ENCODE data around the gene GOT2. TPM values are rescaled to one million over a fixed set of nuclear protein-coding genes. Genes with fewer than 3 reads are reported as not detected.
"Not testable (repeated sequence)": the region's sequence is repeated elsewhere in the genome, so short reads cannot be mapped to it uniquely, and the experiment has no call there.

The GOT2 gene
- total and polyA plus RNA-seq, 4 donors, result 20.4 to 32.7 (median 28.6) TPM

DNA sequence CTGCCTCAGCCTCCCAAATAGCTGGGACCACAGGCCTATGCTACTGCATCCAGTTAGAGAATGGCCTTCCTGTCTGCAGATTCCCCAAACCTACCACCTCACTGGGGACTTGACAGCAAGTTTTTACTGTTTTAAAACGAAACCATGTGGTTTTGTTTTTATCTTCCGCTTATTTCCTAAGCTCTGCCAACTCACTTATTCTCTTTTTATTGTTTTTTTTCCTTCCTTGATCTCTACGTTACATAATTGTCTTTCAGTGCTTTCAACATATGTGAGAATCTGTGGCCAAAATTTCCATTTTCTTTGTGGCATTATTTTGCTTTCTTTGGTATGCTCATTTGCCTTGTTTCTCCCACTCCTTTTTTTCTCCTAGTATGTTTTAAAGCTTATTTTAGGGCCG is 35.0 kb downstream of the GOT2 start:
- Histone ChIP-seq H3K9me3 (ENCODE audit: control insufficient read depth, low read length) (no peaks in the 10 kb centered on the region), H3K27me3 (ENCODE audit: control insufficient read depth in 1 of 2, insufficient read depth in 2 of 2, low read length in 1 of 2) (peaks cover 0 to 3% of the 10 kb centered on the region in 2 donors), H3K4me1 (ENCODE audit: control insufficient read depth in 1 of 2, insufficient read depth in 2 of 2, low read length in 2 of 2) (no peaks in the 10 kb centered on the region), H3K4me3 (ENCODE audit: low read length in 2 of 2) (no peak overlapping the region), H3K36me3 (ENCODE audit: control insufficient read depth in 1 of 2, insufficient read depth in 2 of 2, low read length in 1 of 2) (no peaks in the 10 kb centered on the region), H3K27ac (ENCODE audit: low read depth in 1 of 2, low read length in 2 of 2) (no peak overlapping the region)
- no peak for DNase-seq
- WGBS, 2 donors, result 68 to 73% methylated on average over 4 of the region's 4 CpGs
- intact Hi-C loops (cut with DNase I), result no loop called here
- ATAC-seq (ENCODE audit: low FRiP score), result no peak

DNA sequence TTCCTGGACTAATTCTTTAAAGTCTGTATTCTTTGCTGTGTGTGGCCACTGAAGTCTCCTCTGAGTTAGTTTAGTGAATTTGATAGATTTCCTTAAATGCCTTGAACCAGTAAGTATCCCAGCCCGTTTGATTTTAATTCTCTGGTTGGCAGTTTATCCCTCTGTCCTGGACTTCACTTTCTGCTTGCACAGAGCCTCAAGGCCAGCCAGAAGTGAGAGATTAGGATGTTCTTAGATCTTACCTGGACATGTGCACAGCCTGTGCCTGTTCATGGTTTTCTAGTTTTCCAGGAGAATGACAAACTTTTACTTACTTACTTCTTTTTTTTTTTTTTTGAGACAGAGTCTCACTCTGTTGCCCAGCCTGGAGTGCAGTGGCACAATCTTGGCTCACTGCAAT is 38.7 kb downstream of the GOT2 start:
- H3K36me3 ChIP-seq (ENCODE audit: control insufficient read depth in 1 of 2, insufficient read depth in 2 of 2, low read length in 1 of 2), result no peaks in the 10 kb centered on the region
- WGBS, 2 donors, result 59 to 60% methylated on average over 1 of the region's 1 CpG
- intact Hi-C loops (cut with DNase I), result no loop called here
- H3K27ac ChIP-seq (ENCODE audit: low read depth in 1 of 2, low read length in 2 of 2), result no peak overlapping the region
- no peak overlapping the region for H3K4me3 ChIP-seq (ENCODE audit: low read length in 2 of 2)
- no peaks in the 10 kb centered on the region for H3K27me3 ChIP-seq (ENCODE audit: control insufficient read depth in 1 of 2, insufficient read depth in 2 of 2, low read length in 1 of 2)
- no peaks in the 10 kb centered on the region for H3K4me1 ChIP-seq (ENCODE audit: control insufficient read depth in 1 of 2, insufficient read depth in 2 of 2, low read length in 2 of 2)
- no peak for DNase-seq
- H3K9me3 ChIP-seq (ENCODE audit: control insufficient read depth, low read length), result no peaks in the 10 kb centered on the region
- no peak for ATAC-seq (ENCODE audit: low FRiP score)

DNA sequence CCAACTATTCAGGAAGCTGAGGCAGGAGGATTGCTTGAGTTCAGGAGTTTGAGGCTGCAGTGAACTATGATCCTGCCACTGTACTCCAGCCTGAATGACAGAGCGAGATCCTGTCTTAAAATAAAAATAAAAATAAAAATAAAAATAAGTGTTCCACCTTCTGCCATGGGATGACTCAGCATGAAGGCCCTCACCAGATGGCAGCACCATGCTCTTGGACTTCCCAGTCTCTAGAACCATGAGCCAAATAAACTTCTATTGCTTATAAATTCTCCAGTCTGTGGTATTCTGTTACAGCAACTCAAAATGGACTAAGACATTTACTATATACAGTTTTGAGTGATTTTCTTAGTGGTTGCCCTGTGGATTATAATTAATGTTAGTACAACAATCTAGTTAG is 41.7 kb downstream of the GOT2 start:
- Histone ChIP-seq H3K4me1 (ENCODE audit: control insufficient read depth in 1 of 2, insufficient read depth in 2 of 2, low read length in 2 of 2) (no peaks in the 10 kb centered on the region), H3K27me3 (ENCODE audit: control insufficient read depth in 1 of 2, insufficient read depth in 2 of 2, low read length in 1 of 2) (no peaks in the 10 kb centered on the region), H3K27ac (ENCODE audit: low read depth in 1 of 2, low read length in 2 of 2) (no peak overlapping the region), H3K4me3 (ENCODE audit: low read length in 2 of 2) (no peak overlapping the region), H3K9me3 (ENCODE audit: control insufficient read depth, low read length) (no peaks in the 10 kb centered on the region), H3K36me3 (ENCODE audit: control insufficient read depth in 1 of 2, insufficient read depth in 2 of 2, low read length in 1 of 2) (no peaks in the 10 kb centered on the region)
- DNase-seq (no peak), ATAC-seq (ENCODE audit: low FRiP score) (no peak)
- 35 to 95% methylated on average over 1 of the region's 1 CpG for WGBS, 2 donors
- intact Hi-C loops (cut with DNase I), result no loop called here

GRCh38 chr16:58686985-58687706 is 47.0 kb downstream of the GOT2 start:
- DNase-seq; H3K4me1 ChIP-seq (ENCODE audit: control insufficient read depth in 1 of 2, insufficient read depth in 2 of 2, low read length in 2 of 2); H3K36me3 ChIP-seq (ENCODE audit: control insufficient read depth in 1 of 2, insufficient read depth in 2 of 2, low read length in 1 of 2); H3K27ac ChIP-seq (ENCODE audit: low read depth in 1 of 2, low read length in 2 of 2); H3K9me3 ChIP-seq (ENCODE audit: control insufficient read depth, low read length); H3K4me3 ChIP-seq (ENCODE audit: low read length in 2 of 2); intact Hi-C loops (cut with DNase I); ATAC-seq (ENCODE audit: low FRiP score); H3K27me3 ChIP-seq (ENCODE audit: control insufficient read depth in 1 of 2, insufficient read depth in 2 of 2, low read length in 1 of 2): not testable (repeated sequence)
- 76 to 79% methylated on average over 8 of the region's 8 CpGs for whole genome bisulfite sequencing, 2 donors

- no peak overlapping the region for H3K27ac ChIP-seq (ENCODE audit: low read depth in 1 of 2, low read length in 2 of 2)
- no peaks in the 10 kb centered on the region for H3K36me3 ChIP-seq (ENCODE audit: control insufficient read depth in 1 of 2, insufficient read depth in 2 of 2, low read length in 1 of 2)
- no peak for DNase-seq
- H3K4me1 ChIP-seq (ENCODE audit: control insufficient read depth in 1 of 2, insufficient read depth in 2 of 2, low read length in 2 of 2), result no peaks in the 10 kb centered on the region
- H3K27me3 ChIP-seq (ENCODE audit: control insufficient read depth in 1 of 2, insufficient read depth in 2 of 2, low read length in 1 of 2), result no peaks in the 10 kb centered on the region
- ATAC-seq (ENCODE audit: low FRiP score), result no peak
- intact Hi-C loops (cut with DNase I), result no loop called here
- no peaks in the 10 kb centered on the region for H3K9me3 ChIP-seq (ENCODE audit: control insufficient read depth, low read length)
- WGBS, 2 donors, result 82 to 83% methylated on average over 6 of the region's 6 CpGs
- no peak overlapping the region for H3K4me3 ChIP-seq (ENCODE audit: low read length in 2 of 2)
Observed at GRCh38 chr16:58685084-58685449, 49.0 kb downstream of the GOT2 start.

- Histone ChIP-seq H3K27ac (ENCODE audit: low read depth in 1 of 2, low read length in 2 of 2) (no peak within 1 kb of the TSS), H3K4me3 (ENCODE audit: low read length in 2 of 2) (peak within 1 kb of the TSS; percentile 44 to 48), H3K4me1 (ENCODE audit: control insufficient read depth in 1 of 2, insufficient read depth in 2 of 2, low read length in 2 of 2) (no peaks in the 10 kb centered on the region), H3K36me3 (ENCODE audit: control insufficient read depth in 1 of 2, insufficient read depth in 2 of 2, low read length in 1 of 2) (no peaks in the 10 kb centered on the region), H3K9me3 (ENCODE audit: control insufficient read depth, low read length) (no peaks in the 10 kb centered on the region), H3K27me3 (ENCODE audit: control insufficient read depth in 1 of 2, insufficient read depth in 2 of 2, low read length in 1 of 2) (no peaks in the 10 kb centered on the region)
- peak; percentile 90 for ATAC-seq (ENCODE audit: low FRiP score)
- intact Hi-C loops (cut with DNase I), result loop anchor here (5.0 kb wide), 1 partner anchor 48 kb away; the partner anchor contains the start of gene GOT2 (in 2 of the 2)
- DNase-seq, result peak; percentile 93 to 96
- WGBS, 2 donors, result 5 to 6% methylated on average over 36 to 41 of the region's 41 CpGs
Observed at GRCh38 chr16:58684354-58685083, 49.6 kb downstream of the GOT2 start, which contains the start of gene SLC38A7. SLC38A7 (minus strand) TSS chr16:58684770; CDS start chr16:58680126, 4,644 bp downstream.

- Histone ChIP-seq H3K4me3 (ENCODE audit: low read length in 2 of 2) (peak overlapping the region; percentile 44 to 48), H3K4me1 (ENCODE audit: control insufficient read depth in 1 of 2, insufficient read depth in 2 of 2, low read length in 2 of 2) (no peaks in the 10 kb centered on the region), H3K9me3 (ENCODE audit: control insufficient read depth, low read length) (no peaks in the 10 kb centered on the region), H3K36me3 (ENCODE audit: control insufficient read depth in 1 of 2, insufficient read depth in 2 of 2, low read length in 1 of 2) (no peaks in the 10 kb centered on the region), H3K27ac (ENCODE audit: low read depth in 1 of 2, low read length in 2 of 2) (no peak overlapping the region), H3K27me3 (ENCODE audit: control insufficient read depth in 1 of 2, insufficient read depth in 2 of 2, low read length in 1 of 2) (no peaks in the 10 kb centered on the region)
- intact Hi-C loops (cut with DNase I), result loop anchor here (5.0 kb wide), 1 partner anchor 48 kb away; the partner anchor contains the start of gene GOT2 (in 2 of the 2)
- DNase-seq (no peak), ATAC-seq (ENCODE audit: low FRiP score) (peak; percentile 51)
- WGBS, 2 donors, result 18 to 19% methylated on average over 3 of the region's 3 CpGs
Observed at GRCh38 chr16:58684001-58684353, 50.1 kb downstream of the GOT2 start.

DNA sequence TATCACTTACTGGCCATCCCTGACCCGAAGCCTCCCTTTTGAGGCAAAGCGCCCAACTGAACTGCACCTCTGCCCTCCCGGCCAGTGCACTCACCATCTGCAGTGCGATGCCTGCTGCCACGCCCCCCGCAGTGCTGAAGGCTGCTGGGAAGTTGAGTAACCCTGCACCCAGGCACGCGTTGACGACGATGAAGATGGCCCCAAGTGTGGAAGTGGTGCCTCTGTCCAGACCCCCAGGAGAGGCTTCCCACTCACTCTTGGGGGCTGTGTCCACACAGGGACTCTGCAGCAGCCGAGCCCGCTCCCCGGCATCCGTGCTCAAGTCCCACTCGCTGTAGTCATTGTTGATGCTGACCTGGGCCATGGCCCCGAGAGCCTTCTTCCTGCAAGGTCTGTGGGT is 54.4 kb downstream of the GOT2 start:
- DNase-seq (no peak), ATAC-seq (ENCODE audit: low FRiP score) (no peak)
- Histone ChIP-seq H3K9me3 (ENCODE audit: control insufficient read depth, low read length) (no peaks in the 10 kb centered on the region), H3K4me3 (ENCODE audit: low read length in 2 of 2) (no peak overlapping the region), H3K27ac (ENCODE audit: low read depth in 1 of 2, low read length in 2 of 2) (no peak overlapping the region), H3K27me3 (ENCODE audit: control insufficient read depth in 1 of 2, insufficient read depth in 2 of 2, low read length in 1 of 2) (no peaks in the 10 kb centered on the region), H3K4me1 (ENCODE audit: control insufficient read depth in 1 of 2, insufficient read depth in 2 of 2, low read length in 2 of 2) (no peaks in the 10 kb centered on the region), H3K36me3 (ENCODE audit: control insufficient read depth in 1 of 2, insufficient read depth in 2 of 2, low read length in 1 of 2) (no peaks in the 10 kb centered on the region)
- intact Hi-C loops (cut with DNase I), result loop anchor here (2.0 to 5.0 kb wide), 3 partner anchors 53 to 78 kb away; partner anchors contain the start of gene GOT2 (in 2 of the 2)
- 95 to 98% methylated on average over 16 of the region's 16 CpGs for WGBS, 2 donors
